ENCODE data around the gene ARHGEF12.
"Not testable (repeated sequence)": the region's sequence is repeated elsewhere in the genome, so short reads cannot be mapped to it uniquely, and the experiment has no call there.

Gene ARHGEF12

GRCh38 chr11:120501440-120501839 is 165.2 kb downstream of the ARHGEF12 start:
- H4K20me1 ChIP-seq (ENCODE audit: insufficient read depth, low read length) = no peaks in the 10 kb centered on the region
- no peak for TF ChIP-seq EZH2phosphoT487 (IDR thresholded peaks at IDR 0.05; ENCODE audit: low read depth)
- no peak for TF ChIP-seq CTCF (IDR thresholded peaks at IDR 0.05; ENCODE audit: low read depth, low read length)
- no peak overlapping the region for H3K4me3 ChIP-seq (ENCODE audit: low read length)
- H3K9me3 ChIP-seq (ENCODE audit: insufficient read depth, low read length) = no peaks in the 10 kb centered on the region
- H3K4me1 ChIP-seq (ENCODE audit: low read length) = peaks cover 6% of the 10 kb centered on the region
- peaks cover 34% of the 10 kb centered on the region for H3K27me3 ChIP-seq (ENCODE audit: low read depth, low read length)
- no peak overlapping the region for H3K4me2 ChIP-seq (ENCODE audit: low read length)
- no peak overlapping the region for H3K9ac ChIP-seq (ENCODE audit: low read length)
- H3K27ac ChIP-seq (ENCODE audit: low read length) = no peak overlapping the region
- H3K79me2 ChIP-seq (ENCODE audit: low read length) = no peaks in the 10 kb centered on the region
- no peaks in the 10 kb centered on the region for H3K36me3 ChIP-seq (replicated peaks; ENCODE audit: low read depth, low read length)
- no peak overlapping the region for H2AFZ ChIP-seq (ENCODE audit: low read depth, low read length)

- H3K9ac ChIP-seq (ENCODE audit: low read length) = no peak overlapping the region
- H3K27me3 ChIP-seq (ENCODE audit: low read depth, low read length) = peaks cover 41% of the 10 kb centered on the region
- no peaks in the 10 kb centered on the region for H3K79me2 ChIP-seq (ENCODE audit: low read length)
- H3K4me3 ChIP-seq (ENCODE audit: low read length) = no peak overlapping the region
- H3K36me3 ChIP-seq (replicated peaks; ENCODE audit: low read depth, low read length) = no peaks in the 10 kb centered on the region
- H4K20me1 ChIP-seq (ENCODE audit: insufficient read depth, low read length) = no peaks in the 10 kb centered on the region
- no peaks in the 10 kb centered on the region for H3K9me3 ChIP-seq (ENCODE audit: insufficient read depth, low read length)
- H3K27ac ChIP-seq (ENCODE audit: low read length) = no peak overlapping the region
- no peak overlapping the region for H2AFZ ChIP-seq (ENCODE audit: low read depth, low read length)
- TF ChIP-seq EZH2phosphoT487 (IDR thresholded peaks at IDR 0.05; ENCODE audit: low read depth) (no peak), CTCF (IDR thresholded peaks at IDR 0.05; ENCODE audit: low read depth, low read length) (no peak)
- peaks cover 6% of the 10 kb centered on the region for H3K4me1 ChIP-seq (ENCODE audit: low read length)
- no peak overlapping the region for H3K4me2 ChIP-seq (ENCODE audit: low read length)
These were observed 166.0 kb downstream of the ARHGEF12 start for GRCh38 chr11:120501976-120502755.

GRCh38 chr11:120503529-120503928 is 167.3 kb downstream of the ARHGEF12 start:
- not testable (repeated sequence) for H2AFZ ChIP-seq (ENCODE audit: low read depth, low read length); H4K20me1 ChIP-seq (ENCODE audit: insufficient read depth, low read length); H3K27ac ChIP-seq (ENCODE audit: low read length); H3K9ac ChIP-seq (ENCODE audit: low read length); H3K4me1 ChIP-seq (ENCODE audit: low read length); H3K9me3 ChIP-seq (ENCODE audit: insufficient read depth, low read length); H3K79me2 ChIP-seq (ENCODE audit: low read length); H3K4me3 ChIP-seq (ENCODE audit: low read length); H3K36me3 ChIP-seq (replicated peaks; ENCODE audit: low read depth, low read length)
- Histone ChIP-seq H3K4me2 (ENCODE audit: low read length) (peak overlapping the region; percentile 22; the same call in 1 of the 2 replicates), H3K27me3 (ENCODE audit: low read depth, low read length) (peaks cover 51% of the 10 kb centered on the region)

GRCh38 chr11:120505801-120506425 is 169.7 kb downstream of the ARHGEF12 start:
- no peak for TF ChIP-seq CTCF (IDR thresholded peaks at IDR 0.05; ENCODE audit: low read depth, low read length)
- TF ChIP-seq EZH2phosphoT487 (IDR thresholded peaks at IDR 0.05; ENCODE audit: low read depth) = no peak
- Histone ChIP-seq H4K20me1 (ENCODE audit: insufficient read depth, low read length) (no peaks in the 10 kb centered on the region), H3K9me3 (ENCODE audit: insufficient read depth, low read length) (no peaks in the 10 kb centered on the region), H3K4me2 (ENCODE audit: low read length) (no peak overlapping the region), H3K79me2 (ENCODE audit: low read length) (no peaks in the 10 kb centered on the region), H3K4me1 (ENCODE audit: low read length) (peaks cover 8% of the 10 kb centered on the region), H3K9ac (ENCODE audit: low read length) (no peak overlapping the region), H3K27me3 (ENCODE audit: low read depth, low read length) (peaks cover 64% of the 10 kb centered on the region), H3K27ac (ENCODE audit: low read length) (no peak overlapping the region), H3K4me3 (ENCODE audit: low read length) (no peak overlapping the region), H2AFZ (ENCODE audit: low read depth, low read length) (no peak overlapping the region), H3K36me3 (replicated peaks; ENCODE audit: low read depth, low read length) (no peaks in the 10 kb centered on the region)

All from OCI-LY3 (cell line).